NCI-H446 treated with DMSO at 0.1 percent for 48 hours (cell line): ENCODE results near the gene SGSM2.

ENCODE experiments used
- DNase-seq: peaks from one replicate; lab custom pipeline; 2025; lab: John Stamatoyannopoulos, UW

Gene SGSM2

GRCh38 chr17:2387086-2388019, 50.1 kb downstream of the SGSM2 start:
- DNase-seq, result no peak

- DNase-seq, result no peak
Measured at GRCh38 chr17:2388020-2388682, 50.9 kb downstream of the SGSM2 start.

GRCh38 chr17:2388683-2389055, 51.4 kb downstream of the SGSM2 start:
- no peak for DNase-seq

GRCh38 chr17:2390199-2390836, 53.0 kb downstream of the SGSM2 start:
- DNase-seq, result no peak

- no peak for DNase-seq
Measured at GRCh38 chr17:2391597-2392251, 54.4 kb downstream of the SGSM2 start.

GRCh38 chr17:2392252-2393173, 55.2 kb downstream of the SGSM2 start:
- DNase-seq, result peak; percentile 86

- peak; percentile 75 for DNase-seq
Measured at GRCh38 chr17:2393174-2393953, 56.1 kb downstream of the SGSM2 start.

GRCh38 chr17:2393954-2394749, 56.9 kb downstream of the SGSM2 start:
- no peak for DNase-seq

- no peak for DNase-seq
Measured at GRCh38 chr17:2394775-2395201, 57.5 kb downstream of the SGSM2 start.

- no peak for DNase-seq
Measured at GRCh38 chr17:2395258-2396181, 58.2 kb downstream of the SGSM2 start.

- DNase-seq, result no peak
Measured at GRCh38 chr17:2396192-2396567, 58.9 kb downstream of the SGSM2 start.

- no peak for DNase-seq
Measured at GRCh38 chr17:2396568-2397246, 59.4 kb downstream of the SGSM2 start.

GRCh38 chr17:2397247-2398171, 60.2 kb downstream of the SGSM2 start:
- no peak for DNase-seq

- DNase-seq, result no peak
Measured at GRCh38 chr17:2398182-2398581, 60.9 kb downstream of the SGSM2 start.

- DNase-seq, result no peak
Measured at GRCh38 chr17:2398655-2399571, 61.6 kb downstream of the SGSM2 start.
